Keratinocyte (primary cell): ENCODE measurements around the gene RFX7. TPM values are rescaled to one million over a fixed set of nuclear protein-coding genes. Genes with fewer than 3 reads are reported as not detected.
A peak's percentile ranks its signal among the peaks of the same experiment; 100 is the strongest.
"Not testable (repeated sequence)": the region's sequence is repeated elsewhere in the genome, so short reads cannot be mapped to it uniquely, and the experiment has no call there.

Experiments used
- DNase-seq: peaks from one replicate; pipeline ENCODE4 v3.0.0-alpha.2; 2011; ENCODE audit warnings: low read depth, missing footprints, low spot score
- FAIRE-seq: peaks from 2 replicates; lab custom pipeline; 2011; peaks lifted over from hg19 to GRCh38; lab: Jason Lieb, UNC
- H2AFZ ChIP-seq: 2 replicates; pipeline ENCODE4 v1.6.0; 2012; ENCODE audit warnings: low read length, control low read depth, inconsistent platforms; ENCODE audit not compliant: control insufficient read depth
- H3K27ac ChIP-seq: 2 replicates; pipeline ENCODE4 v1.5.1; 2011; ENCODE audit warnings: low read length; ENCODE audit not compliant: control insufficient read depth, insufficient read depth
- H3K27me3 ChIP-seq: 3 replicates; pipeline ENCODE4 v1.6.0; 2011; ENCODE audit warnings: low read length; ENCODE audit not compliant: control insufficient read depth, insufficient read depth; ENCODE audit errors: extremely low read depth
- H3K36me3 ChIP-seq, 2 experiments: 2 replicates in 1 of 2; 3 replicates in 1 of 2; pipeline ENCODE4 v1.5.1; 2011; ENCODE audit warnings: low read length in 2 of 2, mild to moderate bottlenecking in 1 of 2; ENCODE audit not compliant: control insufficient read depth in 2 of 2, insufficient read depth in 2 of 2; ENCODE audit errors: extremely low read depth in 1 of 2
- H3K4me1 ChIP-seq: 3 replicates; pipeline ENCODE4 v1.5.1; 2011; ENCODE audit warnings: low read length; ENCODE audit not compliant: control insufficient read depth, insufficient read depth; ENCODE audit errors: extremely low read depth
- H3K4me2 ChIP-seq: 3 replicates; pipeline ENCODE4 v1.6.0; 2011; ENCODE audit warnings: low read depth, low read length; ENCODE audit not compliant: control insufficient read depth, insufficient read depth; ENCODE audit errors: extremely low read depth
- H3K4me3 ChIP-seq, 3 experiments: fragments of 200-600 bp in 1 of 3; sonication (generic) in 1 of 3; 2 replicates in 2 of 3; 3 replicates in 1 of 3; pipeline ENCODE4 v1.5.1; 2011 to 2016; ENCODE audit warnings: low read length in 3 of 3, mild to moderate bottlenecking in 3 of 3, control low read depth in 2 of 3, inconsistent platforms in 1 of 3, low read depth in 1 of 3, mixed read lengths in 1 of 3, mixed run types in 1 of 3, moderate library complexity in 1 of 3; ENCODE audit not compliant: control insufficient read depth in 2 of 3, insufficient read depth in 2 of 3; ENCODE audit errors: extremely low read depth in 1 of 3
- H3K79me2 ChIP-seq: 2 replicates; pipeline ENCODE4 v1.6.0; 2012; ENCODE audit warnings: low read length; ENCODE audit not compliant: control insufficient read depth, insufficient read depth
- H3K9ac ChIP-seq: 3 replicates; pipeline ENCODE4 v1.6.0; 2011; ENCODE audit warnings: low read length; ENCODE audit not compliant: control insufficient read depth, insufficient read depth; ENCODE audit errors: extremely low read depth
- H3K9me1 ChIP-seq: 3 replicates; pipeline ENCODE4 v1.6.0; 2011; ENCODE audit warnings: low read length; ENCODE audit not compliant: control insufficient read depth, insufficient read depth; ENCODE audit errors: extremely low read depth
- H3K9me3 ChIP-seq: 2 replicates; pipeline ENCODE4 v1.5.1; 2012; ENCODE audit warnings: low read depth, low read length; ENCODE audit not compliant: control insufficient read depth
- H4K20me1 ChIP-seq: 3 replicates; pipeline ENCODE4 v1.6.0; 2011; ENCODE audit warnings: low read length; ENCODE audit not compliant: control insufficient read depth, insufficient read depth; ENCODE audit errors: extremely low read depth
- CTCF ChIP-seq, 3 experiments: IDR thresholded peaks in 1 of 3; conservative IDR thresholded peaks in 1 of 3; optimal IDR thresholded peaks in 1 of 3; 2 replicates in 2 of 3; 3 replicates in 1 of 3; pipeline versions ENCODE3 to v1.5.1; 2011; ENCODE audit warnings: low read length in 3 of 3, mild to moderate bottlenecking in 3 of 3, moderate library complexity in 2 of 3, control low read depth in 1 of 3, inconsistent platforms in 1 of 3; ENCODE audit not compliant: insufficient read depth in 2 of 3; ENCODE audit errors: extremely low read depth in 1 of 3
- EZH2 ChIP-seq: IDR thresholded peaks from one replicate; pipeline ENCODE4 v1.6.1; 2012; ENCODE audit warnings: inconsistent platforms, mild to moderate bottlenecking, low read length, moderate library complexity
- dilution Hi-C: fragments of 300-500 bp; cut with MboI; formaldehyde crosslinking; loops from one replicate; pipeline ENCODE4 v1.7.0; 2020; ENCODE audit warnings: low sequenced_read_pairs; ENCODE audit not compliant: extremely low pct_ligation_motif_present
- polyA plus RNA-seq, 5 experiments: library from polyadenylated mRNA; depleted of rRNA in 3 of 5; stranded (reverse) in 3 of 5; stranded (forward) in 1 of 5; unstranded in 1 of 5; fragments of >200 nt; gene quantifications; 1 replicate in 1 of 5; 2 replicates in 3 of 5; 3 replicates in 1 of 5; pipeline versions ENCODE4 v1.2.1 to v1.2.3, GENCODE V29; 2011 to 2012; ENCODE audit warnings: missing spikeins in 2 of 5, low read depth in 1 of 5, low replicate concordance in 1 of 5

RFX7 gene
- polyA plus RNA-seq, 1 donor (not counting 4 experiments of a cell fraction or from before 2014, with no cell fraction given): 16.3 TPM

GRCh38 chr15:56272454-56272853, 28.8 kb upstream of the RFX7 start:
- no peak overlapping the region for H3K4me2 ChIP-seq
- H3K79me2 ChIP-seq: no peaks in the 10 kb centered on the region
- no peak overlapping the region for H2AFZ ChIP-seq
- TF ChIP-seq CTCF (optimal IDR thresholded peaks at IDR 0.05 in 1 of 3, IDR thresholded peaks at IDR 0.05 in 1 of 3, conservative IDR thresholded peaks at IDR 0.05 in 1 of 3; ENCODE audit: extremely low read depth in 1 of 3, insufficient read depth in 2 of 3, low read length in 3 of 3) (no peak), EZH2 (no peak)
- H4K20me1 ChIP-seq: no peaks in the 10 kb centered on the region
- H3K9ac ChIP-seq: no peak overlapping the region
- no peaks in the 10 kb centered on the region for H3K36me3 ChIP-seq
- H3K4me3 ChIP-seq: no peak overlapping the region
- H3K27ac ChIP-seq: no peak overlapping the region
- dilution Hi-C loops: no loop called here
- FAIRE-seq (no peak), DNase-seq (no peak)
- no peaks in the 10 kb centered on the region for H3K9me3 ChIP-seq
- H3K4me1 ChIP-seq: no peaks in the 10 kb centered on the region
- no peaks in the 10 kb centered on the region for H3K27me3 ChIP-seq
- H3K9me1 ChIP-seq: no peaks in the 10 kb centered on the region

GRCh38 chr15:56266465-56266864, 22.8 kb upstream of the RFX7 start:
- H3K4me1 ChIP-seq, H3K27ac ChIP-seq, H3K4me3 ChIP-seq, H2AFZ ChIP-seq, FAIRE-seq, H3K9me1 ChIP-seq, H3K9ac ChIP-seq, H3K27me3 ChIP-seq, H3K36me3 ChIP-seq, dilution Hi-C loops, H4K20me1 ChIP-seq, DNase-seq, H3K79me2 ChIP-seq, H3K9me3 ChIP-seq, H3K4me2 ChIP-seq: not testable (repeated sequence)

GRCh38 chr15:56261854-56262509, 18.3 kb upstream of the RFX7 start:
- H3K4me3 ChIP-seq: no peak overlapping the region
- TF ChIP-seq EZH2 (no peak), CTCF (optimal IDR thresholded peaks at IDR 0.05 in 1 of 3, IDR thresholded peaks at IDR 0.05 in 1 of 3, conservative IDR thresholded peaks at IDR 0.05 in 1 of 3; ENCODE audit: extremely low read depth in 1 of 3, insufficient read depth in 2 of 3, low read length in 3 of 3) (no peak)
- H3K4me2 ChIP-seq: peak overlapping the region; percentile 22

GRCh38 chr15:56257306-56257705, 13.6 kb upstream of the RFX7 start:
- H3K4me2 ChIP-seq, H3K36me3 ChIP-seq, DNase-seq, FAIRE-seq, H3K27me3 ChIP-seq, H3K9me1 ChIP-seq, H2AFZ ChIP-seq, H3K79me2 ChIP-seq, H3K27ac ChIP-seq, H3K9me3 ChIP-seq, H3K4me1 ChIP-seq, H4K20me1 ChIP-seq, H3K4me3 ChIP-seq, H3K9ac ChIP-seq, dilution Hi-C loops: not testable (repeated sequence)

More at GRCh38 chr15:56261854-56262509, 18.3 kb upstream of the RFX7 start:
- dilution Hi-C loops: no loop called here
- H3K27ac ChIP-seq: no peak overlapping the region
- no peaks in the 10 kb centered on the region for H3K9me3 ChIP-seq
- DNase-seq: no peak
- peak; percentile 69 for FAIRE-seq
- H3K36me3 ChIP-seq: no peaks in the 10 kb centered on the region
- H2AFZ ChIP-seq: peak overlapping the region; percentile 48
- H3K79me2 ChIP-seq: no peaks in the 10 kb centered on the region
- no peaks in the 10 kb centered on the region for H4K20me1 ChIP-seq
- peaks cover 9% of the 10 kb centered on the region for H3K4me1 ChIP-seq
- no peak overlapping the region for H3K9ac ChIP-seq
- H3K9me1 ChIP-seq: no peaks in the 10 kb centered on the region
- H3K27me3 ChIP-seq: no peaks in the 10 kb centered on the region
